OCI-LY1 (cell line): Measurements from ENCODE around the gene HOPX.

Experiments used
- EZH2 ChIP-seq: fragments of 200-600 bp; sonication (generic), shearing (Covaris generic); IDR thresholded peaks from 2 replicates; pipeline ENCODE4 v1.8.0; 2017; ENCODE audit warnings: borderline replicate concordance, mixed run types, mild to moderate bottlenecking, antibody characterized with exemption, low read length, moderate library complexity, mixed read lengths
- TF ChIP-seq, protein P1 (sequence below): fragments of 200-600 bp; sonication (generic), shearing (Covaris generic); IDR thresholded peaks from 2 replicates; pipeline ENCODE4 v1.5.1; 2017; ENCODE audit warnings: mild to moderate bottlenecking, antibody characterized with exemption, low read length, moderate library complexity, mixed read lengths

DNA sequence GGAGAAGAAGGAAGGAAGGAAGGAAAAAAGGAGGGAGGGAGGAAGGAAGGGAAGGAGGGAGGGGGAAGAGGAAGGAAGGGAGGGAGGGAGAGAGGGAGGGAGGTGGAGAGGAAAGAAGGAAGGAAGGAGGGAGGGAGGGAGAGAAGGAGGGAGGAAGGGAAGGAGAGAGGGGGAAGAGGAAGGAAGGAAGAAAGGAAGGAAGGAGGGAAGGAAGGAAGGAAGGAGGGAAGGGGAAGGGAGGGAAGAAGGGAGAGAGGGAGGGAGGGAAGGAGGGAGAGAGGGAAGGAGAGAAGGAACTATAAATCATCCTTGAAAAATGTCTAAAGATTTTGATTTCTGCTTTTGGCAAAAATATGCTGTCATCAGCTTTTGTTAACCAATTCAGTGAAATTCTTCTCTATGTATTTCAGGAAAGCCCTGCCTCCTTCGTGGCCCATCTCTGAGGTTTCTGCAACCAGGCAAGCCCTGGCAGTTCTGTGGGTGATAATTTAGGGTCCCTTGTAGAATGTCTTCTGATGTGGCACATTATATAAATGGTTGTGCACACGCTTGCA lies 7.1 kb upstream of the HOPX start:
- TF ChIP-seq, protein P1, sequence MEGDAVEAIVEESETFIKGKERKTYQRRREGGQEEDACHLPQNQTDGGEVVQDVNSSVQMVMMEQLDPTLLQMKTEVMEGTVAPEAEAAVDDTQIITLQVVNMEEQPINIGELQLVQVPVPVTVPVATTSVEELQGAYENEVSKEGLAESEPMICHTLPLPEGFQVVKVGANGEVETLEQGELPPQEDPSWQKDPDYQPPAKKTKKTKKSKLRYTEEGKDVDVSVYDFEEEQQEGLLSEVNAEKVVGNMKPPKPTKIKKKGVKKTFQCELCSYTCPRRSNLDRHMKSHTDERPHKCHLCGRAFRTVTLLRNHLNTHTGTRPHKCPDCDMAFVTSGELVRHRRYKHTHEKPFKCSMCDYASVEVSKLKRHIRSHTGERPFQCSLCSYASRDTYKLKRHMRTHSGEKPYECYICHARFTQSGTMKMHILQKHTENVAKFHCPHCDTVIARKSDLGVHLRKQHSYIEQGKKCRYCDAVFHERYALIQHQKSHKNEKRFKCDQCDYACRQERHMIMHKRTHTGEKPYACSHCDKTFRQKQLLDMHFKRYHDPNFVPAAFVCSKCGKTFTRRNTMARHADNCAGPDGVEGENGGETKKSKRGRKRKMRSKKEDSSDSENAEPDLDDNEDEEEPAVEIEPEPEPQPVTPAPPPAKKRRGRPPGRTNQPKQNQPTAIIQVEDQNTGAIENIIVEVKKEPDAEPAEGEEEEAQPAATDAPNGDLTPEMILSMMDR, result no peak
- no peak for TF ChIP-seq EZH2
